IPS-18c (cell line): ENCODE data around the gene XKR3.
"Not testable (repeated sequence)": the region's sequence is repeated elsewhere in the genome, so short reads cannot be mapped to it uniquely, and the experiment has no call there.

Experiments used
- H3K4me3 ChIP-seq: 2 replicates; pipeline ENCODE4 v1.7.0; 2013; ENCODE audit warnings: low read depth, mild to moderate bottlenecking, low read length, moderate library complexity; ENCODE audit not compliant: insufficient read depth
- H3K9me3 ChIP-seq: one replicate; pipeline ENCODE4 v1.6.1; 2013; ENCODE audit warnings: mild to moderate bottlenecking, low read length, moderate library complexity; ENCODE audit not compliant: control insufficient read depth, insufficient read depth

The XKR3 gene

DNA sequence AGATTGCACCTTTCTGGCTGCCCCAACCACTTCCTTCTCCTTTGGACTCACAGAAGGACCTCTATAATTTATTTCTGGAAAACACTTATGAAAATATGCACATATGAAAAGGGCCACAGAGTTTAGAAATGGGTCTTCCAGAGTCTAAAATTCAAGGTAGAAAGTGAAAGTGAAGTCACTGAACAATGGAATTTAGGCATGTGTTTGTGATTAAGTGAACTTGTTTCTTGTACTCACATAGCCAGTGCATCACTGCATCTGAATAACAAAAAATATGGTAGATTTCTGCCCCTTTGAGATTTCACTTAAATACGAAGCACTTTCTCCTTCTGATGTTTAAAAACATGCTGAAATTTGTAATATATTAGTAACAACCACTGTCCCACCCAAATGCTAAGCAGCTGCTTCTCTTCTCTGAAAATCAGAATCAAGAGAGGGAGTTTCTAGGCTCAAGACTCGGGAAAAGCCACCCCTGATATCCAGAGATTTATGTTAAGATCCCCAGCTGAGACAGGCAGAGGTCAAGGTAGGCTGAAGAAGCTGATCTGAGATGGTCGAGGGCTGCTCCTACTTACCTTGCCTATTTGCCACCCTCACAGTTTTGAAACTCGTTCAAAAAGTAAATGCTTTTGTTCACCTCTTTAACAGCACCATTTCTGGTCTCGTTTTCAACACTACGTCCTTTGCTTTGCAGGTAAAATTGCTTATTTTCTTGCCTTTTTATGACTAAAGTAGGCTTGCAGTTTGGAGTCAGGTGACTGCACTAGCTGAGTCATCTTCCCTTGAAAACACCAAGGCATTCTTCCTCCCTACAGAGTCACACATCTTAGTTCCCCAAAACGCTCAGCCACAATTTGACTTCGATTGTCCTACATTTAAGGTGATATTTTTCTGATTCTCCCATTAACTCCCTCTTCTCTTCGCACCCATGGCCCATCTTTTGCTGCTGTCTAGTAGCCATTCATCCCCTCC lies at the start of gene XKR3:
Gene XKR3, minus strand, starts transcription at position 696 of the 972 bp plus-strand sequence. CDS start 17,338 bp downstream, outside the sequence.
- Histone ChIP-seq H3K9me3 (no peaks in the 10 kb centered on the region), H3K4me3 (no peak within 1 kb of the TSS)

DNA sequence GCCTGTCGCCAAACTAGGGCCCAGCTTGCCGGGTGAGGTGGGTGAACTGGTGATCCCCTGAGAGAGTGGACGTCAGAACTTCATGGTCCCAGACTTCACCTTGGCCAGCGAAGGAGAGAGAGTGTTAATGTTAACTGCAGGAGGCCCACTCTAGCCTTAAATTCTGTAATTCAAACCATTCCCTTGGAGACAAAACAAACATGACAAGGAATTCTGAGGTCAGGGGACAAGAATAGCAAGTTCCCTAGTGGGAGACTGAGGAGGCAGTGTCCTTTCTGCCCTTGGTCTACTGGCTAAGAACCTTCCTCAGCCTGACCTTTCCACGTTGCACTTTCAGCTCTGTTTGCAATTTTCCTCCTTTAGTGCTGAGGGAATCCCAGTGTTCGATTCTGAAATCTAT lies 44.4 kb upstream of the XKR3 start:
- H3K9me3 ChIP-seq, H3K4me3 ChIP-seq: not testable (repeated sequence)

DNA sequence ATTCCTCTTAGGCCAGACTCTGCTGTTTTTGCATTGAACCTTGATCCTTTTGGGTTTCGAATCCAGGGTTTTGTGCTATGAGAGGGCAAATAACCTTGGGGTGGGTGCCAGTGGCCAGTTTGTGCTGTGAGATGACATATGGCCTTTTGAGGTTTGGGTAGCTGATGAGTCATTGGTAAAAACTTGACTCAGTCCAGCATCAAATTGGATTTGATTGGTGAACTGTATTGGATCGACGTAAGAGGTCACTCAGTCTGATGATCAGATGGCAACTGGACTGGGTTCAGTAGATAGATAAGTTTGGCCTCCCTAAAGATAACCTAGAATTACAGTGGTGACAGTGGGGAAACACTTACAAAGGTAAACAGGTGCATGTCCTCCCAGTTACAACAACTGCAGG lies 41.0 kb upstream of the XKR3 start:
- Histone ChIP-seq H3K4me3 (no peak overlapping the region), H3K9me3 (no peaks in the 10 kb centered on the region)

DNA sequence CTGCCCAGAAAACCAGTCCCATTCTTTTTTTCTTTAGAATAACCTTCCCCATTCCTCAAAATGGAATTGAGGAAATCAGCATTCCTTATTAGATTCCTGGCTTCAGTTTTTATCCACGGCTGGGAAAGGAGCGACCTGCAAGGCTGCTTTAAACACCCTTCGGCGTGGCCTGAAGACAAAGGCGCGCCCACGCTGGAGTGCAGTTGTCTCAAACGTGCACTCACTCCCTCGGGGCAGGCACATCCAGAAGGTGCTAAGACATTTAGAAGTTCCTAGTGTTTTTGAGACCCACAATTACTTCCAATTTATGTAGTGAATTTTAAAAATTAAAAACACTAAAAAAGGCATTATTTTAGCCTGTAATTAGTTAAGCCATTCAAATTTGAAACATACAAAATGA lies 31.6 kb upstream of the XKR3 start:
- not testable (repeated sequence) for H3K9me3 ChIP-seq, H3K4me3 ChIP-seq

DNA sequence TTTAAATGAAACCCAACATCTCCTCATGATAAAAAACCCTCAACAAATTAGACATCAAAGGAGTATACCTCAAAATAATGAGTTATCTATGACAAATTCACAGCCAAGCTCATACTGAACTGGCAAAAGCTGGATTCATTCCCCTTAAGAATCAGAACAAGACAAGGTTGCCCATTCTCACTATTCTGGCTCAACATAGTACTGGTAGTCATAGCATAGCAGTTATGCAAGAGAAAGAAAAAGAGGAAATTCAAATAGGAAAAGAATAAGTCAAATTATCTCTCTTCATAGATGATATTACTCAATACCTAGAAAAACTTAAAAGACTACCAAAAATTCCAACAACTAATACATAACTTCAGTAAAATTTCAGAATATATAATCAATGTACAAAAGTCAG lies 29.4 kb upstream of the XKR3 start:
- no peaks in the 10 kb centered on the region for H3K9me3 ChIP-seq
- no peak overlapping the region for H3K4me3 ChIP-seq

DNA sequence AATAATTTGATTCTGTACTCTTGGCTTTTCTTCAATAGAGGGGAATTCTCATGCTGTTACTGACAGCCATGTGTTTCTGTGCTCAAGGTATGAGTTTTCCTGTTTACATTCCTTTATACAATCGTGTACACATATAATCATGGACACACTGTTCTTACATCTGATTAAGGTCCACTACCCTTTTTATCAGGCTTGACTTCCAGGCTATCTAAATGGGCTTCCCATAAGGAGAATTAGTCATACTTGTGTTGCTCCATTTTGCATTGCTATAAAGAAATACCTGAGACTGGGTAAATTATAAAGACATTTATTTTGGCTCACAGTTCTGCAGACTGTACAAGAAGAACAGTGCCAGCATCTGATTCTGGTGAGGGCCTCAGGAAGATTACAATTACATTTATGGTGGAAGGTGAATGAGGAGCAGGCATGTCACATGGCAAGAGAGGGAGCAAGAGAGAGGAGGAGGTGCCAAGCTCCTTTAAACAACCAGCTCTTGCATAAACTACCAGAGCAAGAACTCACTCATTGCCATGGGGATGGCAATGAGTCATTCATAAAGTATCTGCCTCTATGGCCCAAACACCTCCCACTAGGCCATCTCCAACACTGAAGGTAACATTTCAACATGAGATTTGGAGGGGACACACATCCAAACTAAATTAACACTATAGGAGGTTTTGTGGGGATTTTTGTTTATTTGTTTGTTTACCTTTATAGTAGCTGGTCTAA lies 26.2 kb upstream of the XKR3 start:
- not testable (repeated sequence) for H3K4me3 ChIP-seq, H3K9me3 ChIP-seq

DNA sequence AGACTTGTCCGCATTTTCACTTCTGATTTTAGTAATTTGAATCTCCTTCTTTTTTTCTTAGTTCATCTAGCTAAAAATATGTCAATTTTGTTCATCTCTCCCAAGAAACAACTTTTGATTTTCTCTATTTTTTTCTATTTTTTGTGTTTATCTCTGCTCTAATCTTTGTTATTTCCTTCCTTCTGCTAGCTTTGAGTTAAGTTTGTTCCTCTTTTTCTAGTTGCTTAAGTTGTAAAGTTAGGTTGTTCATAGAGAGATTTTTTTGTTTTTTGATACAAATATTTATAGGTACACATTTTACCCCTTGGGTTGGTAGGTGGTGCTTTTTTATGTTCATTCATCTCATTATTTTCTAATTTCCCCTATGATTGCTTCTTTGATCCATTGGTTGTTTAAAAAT lies 22.1 kb upstream of the XKR3 start:
- no peak overlapping the region for H3K4me3 ChIP-seq
- peaks cover 6% of the 10 kb centered on the region for H3K9me3 ChIP-seq

DNA sequence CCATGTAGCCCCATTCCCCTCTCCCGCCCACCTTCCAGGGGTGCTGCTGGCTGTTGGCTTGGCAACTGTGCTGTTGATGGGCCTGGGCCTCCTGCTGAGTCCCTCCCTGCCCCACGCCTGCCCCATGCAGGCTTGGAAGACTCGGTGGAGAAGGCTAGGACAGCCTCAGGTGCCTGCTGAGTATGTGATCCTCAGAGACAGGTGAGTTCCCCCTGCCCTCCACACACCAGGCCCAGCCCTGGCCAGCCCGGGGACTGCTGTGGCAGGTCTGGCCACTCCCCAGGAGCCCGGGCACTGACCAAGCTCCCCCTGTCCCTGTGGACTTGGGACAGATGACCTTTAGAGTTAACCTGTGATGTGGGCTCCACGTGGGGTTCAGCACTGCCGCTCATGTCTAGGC lies 20.7 kb upstream of the XKR3 start:
- Histone ChIP-seq H3K9me3 (peaks cover 6% of the 10 kb centered on the region), H3K4me3 (no peak overlapping the region)

DNA sequence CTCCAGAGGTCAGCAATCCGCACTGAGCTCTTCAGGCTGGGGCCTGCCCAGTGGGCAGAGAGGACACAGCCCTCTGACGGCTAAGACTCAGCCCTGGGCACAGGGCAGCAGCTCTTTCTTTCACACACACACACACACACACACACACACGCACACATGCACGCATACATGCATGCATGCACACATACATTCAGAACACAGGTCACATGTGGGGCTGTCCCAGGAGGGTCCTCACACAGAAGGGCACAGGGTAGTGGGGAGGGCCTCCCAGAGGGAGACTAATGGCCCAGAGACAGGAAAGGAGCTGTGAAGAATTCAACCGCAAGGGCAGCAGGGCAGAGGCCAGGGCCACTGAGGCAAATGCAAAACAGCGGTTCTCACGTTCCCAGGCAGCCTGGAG lies 20.3 kb upstream of the XKR3 start:
- Histone ChIP-seq H3K9me3 (peaks cover 6% of the 10 kb centered on the region), H3K4me3 (no peak overlapping the region; the same call in 1 of the 2 replicates)

DNA sequence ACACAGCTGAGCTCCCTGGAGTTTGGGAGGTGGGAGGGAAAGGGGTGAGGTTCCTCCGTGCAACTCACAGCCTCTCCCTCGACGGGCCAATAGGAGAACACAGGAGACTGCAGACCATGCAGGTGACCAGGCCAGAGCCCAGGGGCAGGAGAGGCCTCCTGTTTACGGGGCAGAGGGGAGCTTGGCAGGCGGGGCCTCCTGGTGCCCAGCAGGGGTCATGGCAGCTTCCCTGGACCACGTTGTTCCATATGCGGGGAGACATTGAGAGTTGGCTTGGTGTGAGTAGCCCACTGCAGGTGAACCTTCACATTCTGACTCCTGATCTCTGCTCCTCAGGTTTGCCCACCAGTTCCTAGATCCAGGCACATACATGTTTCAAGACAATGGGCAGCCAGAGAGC lies 19.3 kb upstream of the XKR3 start:
- no peak overlapping the region for H3K4me3 ChIP-seq
- peaks cover 6% of the 10 kb centered on the region for H3K9me3 ChIP-seq

DNA sequence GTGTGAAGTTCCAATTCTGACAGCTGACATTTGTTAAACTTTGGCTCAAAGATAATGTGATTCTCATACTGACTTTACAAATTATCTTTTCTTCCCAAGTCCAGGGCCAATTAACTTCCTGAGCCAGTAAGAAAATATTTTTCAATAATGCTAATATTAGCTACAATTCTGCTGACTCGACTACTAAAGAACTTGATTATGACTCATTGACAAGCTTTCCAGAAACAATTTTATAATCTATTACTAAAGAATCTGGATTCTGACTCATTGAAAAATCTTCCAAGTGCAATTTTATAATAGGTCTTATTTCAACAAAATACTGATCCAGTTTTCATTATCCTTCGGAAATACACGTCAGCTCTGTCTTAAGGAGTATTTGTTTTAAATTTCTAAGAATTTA lies 12.9 kb upstream of the XKR3 start:
- no peaks in the 10 kb centered on the region for H3K9me3 ChIP-seq
- no peak overlapping the region for H3K4me3 ChIP-seq

DNA sequence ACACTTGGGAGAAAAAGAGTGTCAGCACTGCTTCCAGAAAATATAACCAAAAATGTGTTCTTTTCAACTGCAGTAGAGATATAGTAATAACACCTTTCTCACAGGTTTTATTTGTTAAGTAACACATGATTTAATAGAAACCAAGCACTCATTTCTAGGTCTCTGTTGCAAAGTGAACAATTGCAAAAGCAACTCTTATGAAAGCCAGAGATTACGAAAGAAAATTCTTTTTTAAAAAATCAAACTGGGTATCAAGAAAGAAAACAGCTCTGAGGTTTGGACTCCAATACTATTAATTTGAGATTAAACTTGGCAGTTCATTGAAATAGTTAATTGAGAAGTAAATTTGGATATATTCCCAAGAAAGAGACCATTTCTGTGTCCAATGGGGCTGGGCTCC lies 9.8 kb upstream of the XKR3 start:
- Histone ChIP-seq H3K9me3 (no peaks in the 10 kb centered on the region), H3K4me3 (no peak overlapping the region)

DNA sequence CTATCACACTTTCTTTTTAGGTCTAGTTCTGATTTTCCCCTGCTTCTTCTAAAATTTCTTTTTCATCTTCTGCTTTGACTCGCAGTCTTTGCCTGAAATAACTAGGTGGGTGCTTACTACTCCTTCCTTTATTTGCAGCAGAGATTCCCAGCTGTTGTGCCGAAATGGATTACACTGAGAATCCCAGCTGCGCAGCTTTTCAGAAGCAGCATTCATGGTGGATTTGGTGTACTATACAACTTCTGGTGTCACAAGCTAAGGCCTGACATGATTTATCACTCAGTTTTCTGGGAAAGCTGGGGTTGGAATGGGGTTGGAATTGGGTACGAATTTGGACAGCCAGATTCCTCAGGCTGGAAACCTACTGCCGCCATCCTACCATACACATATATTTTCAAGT lies 6.0 kb upstream of the XKR3 start:
- Histone ChIP-seq H3K9me3 (no peaks in the 10 kb centered on the region), H3K4me3 (no peak overlapping the region)

DNA sequence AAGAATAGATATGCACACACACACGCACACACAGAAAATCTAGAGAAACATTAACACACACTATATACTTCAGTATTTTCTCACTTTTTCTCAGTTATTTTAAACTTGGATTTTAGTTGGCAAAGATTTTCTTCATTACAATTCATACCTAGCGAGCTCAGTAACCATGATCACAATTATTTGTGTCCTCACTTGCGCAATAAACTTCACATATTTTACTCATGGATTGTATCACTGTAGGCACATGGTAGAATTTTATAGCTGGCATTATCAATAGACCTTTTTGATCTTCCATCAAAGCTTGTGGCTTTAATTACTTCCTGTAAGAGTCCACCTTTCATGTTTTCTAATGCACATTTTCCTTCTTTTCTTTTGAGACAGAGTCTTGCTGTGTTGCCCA lies 4.8 kb upstream of the XKR3 start:
- no peak overlapping the region for H3K4me3 ChIP-seq
- no peaks in the 10 kb centered on the region for H3K9me3 ChIP-seq

DNA sequence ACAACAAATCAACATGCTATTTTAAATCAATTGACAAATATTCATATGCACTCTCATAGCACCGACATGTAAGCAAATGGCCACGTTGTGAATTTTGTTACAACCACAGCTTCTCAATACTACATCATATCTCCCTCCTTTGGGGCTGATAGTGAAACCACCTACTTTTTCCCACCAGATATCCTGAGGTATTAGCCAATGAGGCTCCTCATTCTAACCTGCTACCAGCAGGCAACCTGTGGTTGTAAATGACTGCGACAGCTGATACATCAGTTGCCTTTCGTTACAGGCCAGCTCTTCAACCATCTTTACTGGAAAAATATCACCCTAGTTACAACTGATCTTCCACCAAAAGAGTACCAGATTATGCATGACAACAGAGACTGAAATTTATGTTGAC lies 3.7 kb upstream of the XKR3 start:
- Histone ChIP-seq H3K9me3 (no peaks in the 10 kb centered on the region), H3K4me3 (no peak overlapping the region)

DNA sequence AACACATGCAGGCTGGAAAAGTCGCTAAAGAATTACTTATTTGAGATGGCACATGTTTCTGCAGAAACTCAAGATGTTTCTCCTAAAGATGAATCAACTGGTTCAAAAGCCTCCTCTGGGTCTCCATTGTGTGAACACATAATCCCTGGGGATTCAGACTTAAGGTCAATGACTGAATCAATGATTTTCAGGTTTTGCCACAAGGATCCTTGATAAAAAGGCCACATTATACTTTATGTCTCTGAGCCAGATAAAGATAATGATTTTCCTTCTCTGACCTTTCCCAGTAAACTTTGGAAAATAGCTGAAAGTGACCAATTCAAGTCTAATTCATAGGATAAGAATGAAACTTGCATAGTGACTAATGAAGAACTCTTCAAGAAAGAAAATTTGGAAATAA lies 2.3 kb upstream of the XKR3 start:
- Histone ChIP-seq H3K4me3 (no peak overlapping the region), H3K9me3 (no peaks in the 10 kb centered on the region)

DNA sequence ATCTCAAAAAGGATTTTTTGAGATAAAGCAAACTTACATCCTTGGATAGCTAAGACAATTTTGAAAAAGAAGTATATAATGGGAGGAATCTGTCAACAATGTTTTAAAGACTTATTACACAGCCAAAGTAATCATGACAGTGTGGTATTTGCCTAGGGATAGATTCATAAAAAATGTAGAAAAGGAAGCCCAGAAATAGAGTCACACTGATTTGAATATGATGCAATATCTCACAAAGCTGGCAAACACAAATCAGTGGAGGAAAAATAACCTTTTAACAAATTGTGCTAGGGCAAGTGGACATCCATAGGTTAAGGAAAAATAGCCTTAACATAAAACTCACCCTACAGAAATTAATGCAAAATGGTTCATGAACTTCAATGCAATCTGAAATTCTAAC lies 6.0 kb downstream of the XKR3 start:
- Histone ChIP-seq H3K9me3 (no peaks in the 10 kb centered on the region), H3K4me3 (no peak overlapping the region)

DNA sequence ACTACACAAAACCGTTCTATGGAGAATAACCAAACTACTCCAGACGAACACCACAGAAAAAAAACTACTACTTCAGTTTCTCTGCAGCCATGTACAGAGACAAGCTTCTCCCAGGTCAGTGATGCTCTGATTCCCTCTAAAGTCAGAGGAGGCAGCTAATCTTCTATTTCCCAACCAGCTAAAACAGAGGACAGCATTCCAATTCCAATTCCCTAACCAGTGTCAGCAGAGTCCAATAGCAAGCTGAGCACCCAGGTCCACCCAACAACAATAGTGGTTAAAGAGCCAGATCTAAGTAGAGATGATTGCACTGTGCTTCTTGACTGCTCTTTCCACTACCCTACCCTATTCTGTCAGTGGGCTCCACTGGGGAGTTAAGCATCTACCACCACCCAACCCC lies 6.7 kb downstream of the XKR3 start:
- Histone ChIP-seq H3K9me3 (no peaks in the 10 kb centered on the region), H3K4me3 (no peak overlapping the region)
